HG03469 (cell line): ENCODE results near the gene STK10.

Experiments used
- ATAC-seq: cut with Tn5 transposase; IDR thresholded peaks from one replicate; pipeline ENCODE4 v1.9.1; 2021; ENCODE audit warnings: mild to moderate bottlenecking, moderate library complexity, moderate number of reproducible peaks; ENCODE audit not compliant: unreplicated experiment

Gene STK10

GRCh38 chr5:172111852-172112225 is 76.2 kb downstream of the STK10 start:
- ATAC-seq, result no peak

- peak; percentile 73 for ATAC-seq
These were observed 76.8 kb downstream of the STK10 start for GRCh38 chr5:172110921-172111851.

- no peak for ATAC-seq
These were observed 77.7 kb downstream of the STK10 start for GRCh38 chr5:172110260-172110815.

- ATAC-seq, result no peak
These were observed 78.3 kb downstream of the STK10 start for GRCh38 chr5:172109749-172110148.

GRCh38 chr5:172107571-172107970 is 80.5 kb downstream of the STK10 start:
- no peak for ATAC-seq

- no peak for ATAC-seq
These were observed 81.3 kb downstream of the STK10 start for GRCh38 chr5:172106511-172107356.

- no peak for ATAC-seq
These were observed 82.2 kb downstream of the STK10 start for GRCh38 chr5:172105811-172106210.

GRCh38 chr5:172104801-172105701 is 83.0 kb downstream of the STK10 start:
- no peak for ATAC-seq

- ATAC-seq, result no peak
These were observed 84.0 kb downstream of the STK10 start for GRCh38 chr5:172104021-172104420.

GRCh38 chr5:172102913-172103626 is 85.0 kb downstream of the STK10 start:
- no peak for ATAC-seq

GRCh38 chr5:172102218-172102870 is 85.7 kb downstream of the STK10 start:
- ATAC-seq, result no peak

- no peak for ATAC-seq
These were observed 86.3 kb downstream of the STK10 start for GRCh38 chr5:172101547-172102217.

GRCh38 chr5:172098883-172099282 is 89.1 kb downstream of the STK10 start:
- ATAC-seq, result no peak

- ATAC-seq, result no peak
These were observed 90.0 kb downstream of the STK10 start for GRCh38 chr5:172098046-172098445.

GRCh38 chr5:172097356-172097755 is 90.7 kb downstream of the STK10 start:
- no peak for ATAC-seq

- ATAC-seq, result no peak
These were observed 91.7 kb downstream of the STK10 start for GRCh38 chr5:172096207-172096940.

- ATAC-seq, result no peak
These were observed 92.4 kb downstream of the STK10 start for GRCh38 chr5:172095368-172096206.
